Measurements from ENCODE around the gene FADS3.
A peak's percentile ranks its signal among the peaks of the same experiment; 100 is the strongest.

GRCh38 chr11:61834278-61835048 lies 56.9 kb downstream of the FADS3 start:
- TF ChIP-seq EZH2 (IDR thresholded peaks at IDR 0.05; ENCODE audit: low read depth, unreplicated experiment) (no peak), EZH2phosphoT487 (IDR thresholded peaks at IDR 0.05; ENCODE audit: unreplicated experiment) (no peak), CTCF (conservative IDR thresholded peaks at IDR 0.05; ENCODE audit: low read depth in 2 of 2) (no peak), POLR2AphosphoS5 (IDR thresholded peaks at IDR 0.05; ENCODE audit: low read depth) (0 out of 2 replicates have a peak, but pooled peaks have one; percentile 24), ETS1 (IDR thresholded peaks at IDR 0.05) (no peak), REST (IDR thresholded peaks at IDR 0.05; ENCODE audit: unreplicated experiment) (no peak), ZNF331 (CRISPR knock-in tag; IDR thresholded peaks at IDR 0.05; ENCODE audit: low read depth) (no peak), JUNB (IDR thresholded peaks at IDR 0.05; ENCODE audit: unreplicated experiment) (no peak), NANOG (IDR thresholded peaks at IDR 0.05; ENCODE audit: borderline replicate concordance) (no peak), CREB1 (CRISPR knock-in tag; IDR thresholded peaks at IDR 0.05; ENCODE audit: low read depth) (no peak), STAT1 (IDR thresholded peaks at IDR 0.05; ENCODE audit: unreplicated experiment) (no peak), ZNF114 (CRISPR knock-in tag; IDR thresholded peaks at IDR 0.05) (no peak)
